Smooth muscle cell (in vitro differentiated cells): ENCODE results near the gene RHOB. TPM values are rescaled to one million over a fixed set of nuclear protein-coding genes. Genes with fewer than 3 reads are reported as not detected.

ENCODE experiments used
- DNase-seq: peaks from one replicate; lab custom pipeline; 2025; ENCODE audit not compliant: unreplicated experiment; lab: John Stamatoyannopoulos, UW
- H2AFZ ChIP-seq: fragments of 200-600 bp; sonication (generic); 2 replicates; pipeline ENCODE4 v1.6.0; 2016; ENCODE audit warnings: antibody characterized with exemption, low read depth, mild to moderate bottlenecking
- H3F3A ChIP-seq: fragments of 200-600 bp; sonication (generic); 2 replicates; pipeline ENCODE4 v1.6.0; 2017; ENCODE audit warnings: antibody characterized with exemption, low read depth
- H3K27ac ChIP-seq: fragments of 200-600 bp; sonication (generic); 2 replicates; pipeline ENCODE4 v1.5.1; 2016; ENCODE audit warnings: low read depth, mild to moderate bottlenecking
- H3K27me3 ChIP-seq: fragments of 200-600 bp; sonication (generic); 2 replicates; pipeline ENCODE4 v1.6.1; 2016; ENCODE audit warnings: low read depth, mild to moderate bottlenecking
- H3K36me3 ChIP-seq: fragments of 200-600 bp; sonication (generic); 2 replicates; pipeline ENCODE4 v1.5.1; 2016; ENCODE audit warnings: low read depth
- H3K4me1 ChIP-seq: fragments of 200-600 bp; sonication (generic); 2 replicates; pipeline ENCODE4 v1.5.1; 2016; ENCODE audit warnings: low read depth
- H3K4me2 ChIP-seq: fragments of 200-600 bp; sonication (generic); 2 replicates; pipeline ENCODE4 v1.6.0; 2016; ENCODE audit warnings: mild to moderate bottlenecking
- H3K4me3 ChIP-seq: fragments of 200-600 bp; sonication (generic); 2 replicates; pipeline ENCODE4 v1.5.1; 2016; ENCODE audit warnings: mild to moderate bottlenecking
- H3K79me2 ChIP-seq: fragments of 200-600 bp; sonication (generic); 2 replicates; pipeline ENCODE4 v1.6.0; 2016; ENCODE audit warnings: low read depth, mild to moderate bottlenecking
- H3K9ac ChIP-seq: fragments of 200-600 bp; sonication (generic); 2 replicates; pipeline ENCODE4 v1.6.0; 2016; ENCODE audit warnings: low read depth
- H3K9me3 ChIP-seq: fragments of 200-600 bp; sonication (generic); replicated peaks from 2 replicates; pipeline ENCODE4 v1.5.1; 2016; ENCODE audit warnings: low read depth
- H4K20me1 ChIP-seq: fragments of 200-600 bp; sonication (generic); 2 replicates; pipeline ENCODE4 v1.6.0; 2016; ENCODE audit warnings: low read depth
- WGBS: methylation state at CpG from one replicate; pipeline ENCODE4 v1.1.7; 2016; ENCODE audit warnings: low lambda C conversion rate; 5-methylcytosine and 5-hydroxymethylcytosine counted together
- polyA plus RNA-seq: library from polyadenylated mRNA; unstranded; fragments of >200 nt; fragmentation: Nextera tagmentation; extraction: Ambion mirVana; gene quantifications from 2 replicates; pipeline ENCODE4 v1.2.1, GENCODE V29; 2016
- total RNA-seq: library from RNA; depleted of rRNA; stranded (reverse); fragments of >200 nt; gene quantifications from 2 replicates; pipeline ENCODE4 v1.2.3, GENCODE V29; 2014
- TF ChIP-seq, protein P1 (sequence below): fragments of 200-600 bp; sonication (generic); IDR thresholded peaks from 2 replicates; pipeline ENCODE4 v1.5.1; 2017; ENCODE audit warnings: borderline replicate concordance, mild to moderate bottlenecking, antibody characterized with exemption; ENCODE audit not compliant: insufficient read depth, poor library complexity, severe bottlenecking

Gene RHOB
- total and polyA plus RNA-seq, 2 experiments from 2014 or later, result 75.9 to 218 TPM

DNA sequence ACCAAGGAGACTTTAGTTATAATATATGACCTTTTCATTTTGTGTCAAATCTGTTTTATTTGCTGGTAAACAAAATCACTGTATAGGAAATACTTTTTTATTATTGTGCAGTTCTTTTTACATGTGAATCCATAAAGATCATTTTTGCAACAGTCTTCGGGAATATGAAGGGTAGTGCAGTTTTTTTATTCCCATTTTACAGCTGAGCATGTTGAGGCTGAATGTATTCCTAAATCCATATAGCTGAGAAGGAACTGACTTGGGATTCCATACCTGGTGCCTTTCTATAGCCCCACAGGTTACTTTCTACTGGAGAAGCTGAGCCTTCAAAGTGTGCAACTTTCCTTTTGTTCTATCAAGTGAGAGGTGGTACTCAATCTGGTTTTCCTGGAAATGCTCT, 29.6 kb downstream of the RHOB start:
- Histone ChIP-seq H3K4me3 (no peak overlapping the region), H2AFZ (no peak overlapping the region), H3K4me1 (peaks cover 7% of the 10 kb centered on the region), H3F3A (no peaks in the 10 kb centered on the region), H3K27ac (no peak overlapping the region), H3K4me2 (no peak overlapping the region), H3K79me2 (no peaks in the 10 kb centered on the region), H4K20me1 (no peaks in the 10 kb centered on the region), H3K9me3 (no peaks in the 10 kb centered on the region), H3K27me3 (no peaks in the 10 kb centered on the region), H3K9ac (no peak overlapping the region), H3K36me3 (no peaks in the 10 kb centered on the region)
- no peak for DNase-seq
- 96% methylated on average over 1 of the region's 1 CpG for WGBS
- TF ChIP-seq, protein P1, sequence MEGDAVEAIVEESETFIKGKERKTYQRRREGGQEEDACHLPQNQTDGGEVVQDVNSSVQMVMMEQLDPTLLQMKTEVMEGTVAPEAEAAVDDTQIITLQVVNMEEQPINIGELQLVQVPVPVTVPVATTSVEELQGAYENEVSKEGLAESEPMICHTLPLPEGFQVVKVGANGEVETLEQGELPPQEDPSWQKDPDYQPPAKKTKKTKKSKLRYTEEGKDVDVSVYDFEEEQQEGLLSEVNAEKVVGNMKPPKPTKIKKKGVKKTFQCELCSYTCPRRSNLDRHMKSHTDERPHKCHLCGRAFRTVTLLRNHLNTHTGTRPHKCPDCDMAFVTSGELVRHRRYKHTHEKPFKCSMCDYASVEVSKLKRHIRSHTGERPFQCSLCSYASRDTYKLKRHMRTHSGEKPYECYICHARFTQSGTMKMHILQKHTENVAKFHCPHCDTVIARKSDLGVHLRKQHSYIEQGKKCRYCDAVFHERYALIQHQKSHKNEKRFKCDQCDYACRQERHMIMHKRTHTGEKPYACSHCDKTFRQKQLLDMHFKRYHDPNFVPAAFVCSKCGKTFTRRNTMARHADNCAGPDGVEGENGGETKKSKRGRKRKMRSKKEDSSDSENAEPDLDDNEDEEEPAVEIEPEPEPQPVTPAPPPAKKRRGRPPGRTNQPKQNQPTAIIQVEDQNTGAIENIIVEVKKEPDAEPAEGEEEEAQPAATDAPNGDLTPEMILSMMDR, result no peak

DNA sequence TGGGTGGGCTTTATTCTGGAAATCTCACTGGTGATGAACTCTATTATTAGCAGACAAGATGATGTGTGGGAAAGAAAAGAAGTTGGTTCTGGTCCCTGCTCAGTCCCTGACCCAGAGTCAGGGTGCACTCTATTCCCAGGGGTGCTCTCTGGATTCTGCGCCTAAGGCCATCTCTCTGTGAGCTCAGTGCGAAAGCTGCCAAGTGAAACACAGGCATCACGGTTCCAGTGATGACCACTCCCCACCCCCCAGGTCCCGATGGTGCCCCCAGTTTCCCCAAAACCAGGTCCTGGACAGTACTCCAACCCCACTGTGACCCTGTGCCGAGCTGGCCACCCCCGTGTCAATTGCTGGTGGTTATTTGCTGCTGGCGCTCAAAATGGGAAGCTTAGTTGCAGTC, 30.1 kb downstream of the RHOB start:
- H4K20me1 ChIP-seq, result no peaks in the 10 kb centered on the region
- no peak overlapping the region for H3K4me2 ChIP-seq
- 95% methylated on average over 7 of the region's 7 CpGs for WGBS
- H3K79me2 ChIP-seq, result no peaks in the 10 kb centered on the region
- H3K9me3 ChIP-seq, result no peaks in the 10 kb centered on the region
- H3F3A ChIP-seq, result no peaks in the 10 kb centered on the region
- no peak overlapping the region for H3K9ac ChIP-seq
- H3K27me3 ChIP-seq, result no peaks in the 10 kb centered on the region
- TF ChIP-seq, protein P1, result no peak
- H3K27ac ChIP-seq, result no peak overlapping the region
- H3K4me3 ChIP-seq, result no peak overlapping the region
- no peak for DNase-seq
- H3K36me3 ChIP-seq, result no peaks in the 10 kb centered on the region
- H3K4me1 ChIP-seq, result peaks cover 7% of the 10 kb centered on the region
- H2AFZ ChIP-seq, result no peak overlapping the region

DNA sequence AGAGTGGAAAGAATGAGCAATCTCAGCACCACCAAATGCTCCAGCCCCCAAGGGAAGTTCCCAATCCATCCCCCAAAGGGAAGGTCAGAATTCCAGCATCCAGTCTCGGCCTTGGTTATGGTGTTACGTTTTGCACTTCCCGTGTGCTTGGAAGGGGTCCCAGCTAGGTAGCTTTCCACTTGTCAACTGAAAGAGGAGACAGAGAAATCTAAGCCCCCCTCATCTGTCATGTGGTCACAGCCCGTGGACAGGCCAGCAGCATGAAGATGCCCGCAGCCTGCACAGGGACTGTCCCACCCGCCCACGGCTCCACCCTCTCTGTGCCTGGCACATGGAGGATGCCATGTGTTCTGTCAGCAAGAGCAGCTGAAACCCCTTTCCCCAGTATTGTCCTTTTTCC, 32.1 kb downstream of the RHOB start:
- no peak overlapping the region for H3K9ac ChIP-seq
- H3F3A ChIP-seq, result no peaks in the 10 kb centered on the region
- H3K4me2 ChIP-seq, result no peak overlapping the region
- H3K36me3 ChIP-seq, result no peaks in the 10 kb centered on the region
- H4K20me1 ChIP-seq, result no peaks in the 10 kb centered on the region
- DNase-seq, result no peak
- peaks cover 3% of the 10 kb centered on the region for H3K4me1 ChIP-seq
- no peaks in the 10 kb centered on the region for H3K9me3 ChIP-seq
- 96% methylated on average over 7 of the region's 7 CpGs for WGBS
- no peak overlapping the region for H2AFZ ChIP-seq
- no peak overlapping the region for H3K27ac ChIP-seq
- H3K4me3 ChIP-seq, result no peak overlapping the region
- H3K79me2 ChIP-seq, result no peaks in the 10 kb centered on the region
- TF ChIP-seq, protein P1, result no peak
- H3K27me3 ChIP-seq, result no peaks in the 10 kb centered on the region

DNA sequence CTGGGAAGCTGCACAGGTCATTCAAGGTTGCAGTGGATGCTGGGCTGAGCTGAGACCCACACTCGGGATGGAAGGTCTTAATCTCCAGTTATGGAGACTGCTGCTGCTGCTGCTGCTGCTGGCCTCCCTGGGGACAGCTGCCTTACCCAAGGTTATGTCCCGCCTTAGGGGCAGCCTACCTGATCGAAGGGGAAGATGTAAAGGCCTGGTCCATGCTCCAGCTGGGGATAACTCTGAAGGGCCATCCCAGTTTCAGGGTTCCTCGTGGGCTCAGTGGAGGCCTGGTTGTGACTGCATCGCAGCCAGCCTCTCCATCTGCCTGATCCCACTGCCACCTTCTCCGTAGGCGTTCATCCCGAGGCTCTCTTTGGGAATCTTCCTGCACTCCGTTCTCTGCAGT, 33.0 kb downstream of the RHOB start:
- Histone ChIP-seq H3F3A (no peaks in the 10 kb centered on the region), H3K9ac (no peak overlapping the region), H3K4me1 (no peaks in the 10 kb centered on the region), H4K20me1 (no peaks in the 10 kb centered on the region), H3K27me3 (no peaks in the 10 kb centered on the region), H3K36me3 (no peaks in the 10 kb centered on the region), H3K79me2 (no peaks in the 10 kb centered on the region), H3K4me3 (no peak overlapping the region), H3K4me2 (no peak overlapping the region), H3K9me3 (no peaks in the 10 kb centered on the region), H3K27ac (no peak overlapping the region), H2AFZ (no peak overlapping the region)
- TF ChIP-seq, protein P1, result no peak
- DNase-seq, result no peak
- WGBS, result 91% methylated on average over 9 of the region's 9 CpGs
